ENCODE measurements around the gene PAPPA.

DNA sequence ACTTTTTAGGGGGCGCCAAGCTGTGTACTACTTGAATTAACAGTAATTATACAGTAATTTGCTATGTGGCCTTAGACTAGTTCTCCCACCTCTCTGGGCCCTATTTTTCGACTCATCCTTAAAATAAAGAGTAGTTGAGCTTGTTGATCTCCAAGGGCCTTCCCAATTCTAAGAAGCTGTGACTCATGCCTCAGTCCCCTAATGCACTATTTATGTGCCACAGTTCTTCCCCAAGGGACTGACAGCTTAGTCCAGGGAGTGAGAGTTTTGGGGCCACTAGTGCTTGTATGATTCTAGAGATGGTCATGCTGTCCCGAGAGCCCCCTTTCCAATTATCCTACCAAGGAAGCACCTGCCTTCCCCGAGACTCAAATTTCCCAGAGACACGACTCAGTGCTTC, 149.7 kb downstream of the PAPPA start:
- TF ChIP-seq YY1 (IDR thresholded peaks at IDR 0.05; ENCODE audit: low read depth, low read length) (no peak), NANOG (IDR thresholded peaks at IDR 0.05; ENCODE audit: insufficient read depth, low read depth, low read length, poor library complexity, severe bottlenecking) (no peak), CEBPB (IDR thresholded peaks at IDR 0.05; ENCODE audit: low read depth, low read length) (no peak), POLR2AphosphoS5 (IDR thresholded peaks at IDR 0.05; ENCODE audit: low read depth, low read length) (no peak), EP300 (IDR thresholded peaks at IDR 0.05; ENCODE audit: borderline replicate concordance in 1 of 2, low read depth in 2 of 2, low read length in 2 of 2) (no peak), EZH2 (IDR thresholded peaks at IDR 0.05; ENCODE audit: low read depth, low read length, severe bottlenecking) (no peak), POLR2A (IDR thresholded peaks at IDR 0.05; ENCODE audit: control extremely low read depth in 1 of 2, low read depth in 2 of 2, low read length in 2 of 2) (no peak), BRCA1 (IDR thresholded peaks at IDR 0.05; ENCODE audit: low read depth, low read length) (no peak), SP1 (IDR thresholded peaks at IDR 0.05; ENCODE audit: low read depth, low read length) (no peak), TCF12 (IDR thresholded peaks at IDR 0.05; ENCODE audit: low read depth, low read length) (no peak), RXRA (IDR thresholded peaks at IDR 0.05; ENCODE audit: insufficient read depth, low read depth, low read length) (no peak)
- TF ChIP-seq, protein P1, sequence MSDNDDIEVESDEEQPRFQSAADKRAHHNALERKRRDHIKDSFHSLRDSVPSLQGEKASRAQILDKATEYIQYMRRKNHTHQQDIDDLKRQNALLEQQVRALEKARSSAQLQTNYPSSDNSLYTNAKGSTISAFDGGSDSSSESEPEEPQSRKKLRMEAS (IDR thresholded peaks at IDR 0.05) = no peak
- TF ChIP-seq, protein P2, sequence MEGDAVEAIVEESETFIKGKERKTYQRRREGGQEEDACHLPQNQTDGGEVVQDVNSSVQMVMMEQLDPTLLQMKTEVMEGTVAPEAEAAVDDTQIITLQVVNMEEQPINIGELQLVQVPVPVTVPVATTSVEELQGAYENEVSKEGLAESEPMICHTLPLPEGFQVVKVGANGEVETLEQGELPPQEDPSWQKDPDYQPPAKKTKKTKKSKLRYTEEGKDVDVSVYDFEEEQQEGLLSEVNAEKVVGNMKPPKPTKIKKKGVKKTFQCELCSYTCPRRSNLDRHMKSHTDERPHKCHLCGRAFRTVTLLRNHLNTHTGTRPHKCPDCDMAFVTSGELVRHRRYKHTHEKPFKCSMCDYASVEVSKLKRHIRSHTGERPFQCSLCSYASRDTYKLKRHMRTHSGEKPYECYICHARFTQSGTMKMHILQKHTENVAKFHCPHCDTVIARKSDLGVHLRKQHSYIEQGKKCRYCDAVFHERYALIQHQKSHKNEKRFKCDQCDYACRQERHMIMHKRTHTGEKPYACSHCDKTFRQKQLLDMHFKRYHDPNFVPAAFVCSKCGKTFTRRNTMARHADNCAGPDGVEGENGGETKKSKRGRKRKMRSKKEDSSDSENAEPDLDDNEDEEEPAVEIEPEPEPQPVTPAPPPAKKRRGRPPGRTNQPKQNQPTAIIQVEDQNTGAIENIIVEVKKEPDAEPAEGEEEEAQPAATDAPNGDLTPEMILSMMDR (IDR thresholded peaks at IDR 0.05; ENCODE audit: control extremely low read depth in 1 of 3, insufficient read depth in 1 of 3, low read depth in 1 of 3, low read length in 3 of 3) = no peak
- TF ChIP-seq, protein P3, sequence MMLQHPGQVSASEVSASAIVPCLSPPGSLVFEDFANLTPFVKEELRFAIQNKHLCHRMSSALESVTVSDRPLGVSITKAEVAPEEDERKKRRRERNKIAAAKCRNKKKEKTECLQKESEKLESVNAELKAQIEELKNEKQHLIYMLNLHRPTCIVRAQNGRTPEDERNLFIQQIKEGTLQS (IDR thresholded peaks at IDR 0.05; ENCODE audit: insufficient read depth, low read depth, low read length) = no peak

Measured in H1 (cell line).